ENCODE data around the gene COMMD2.

The COMMD2 gene

GRCh38 chr3:149752051-149752787, at the start of gene COMMD2:
COMMD2 (minus strand) TSS chr3:149752489; CDS start chr3:149752444, 45 bp downstream.
- peak; percentile 62 to 68 for DNase-seq (ENCODE audit: low read depth in 2 of 2)

GRCh38 chr3:149801639-149802038, 49.4 kb upstream of the COMMD2 start:
- DNase-seq (ENCODE audit: low read depth in 2 of 2) = no peak

- DNase-seq (ENCODE audit: low read depth in 2 of 2) = no peak
These were observed 48.9 kb upstream of the COMMD2 start for GRCh38 chr3:149801195-149801594.

GRCh38 chr3:149800693-149801092, 48.4 kb upstream of the COMMD2 start:
- no peak for DNase-seq (ENCODE audit: low read depth in 2 of 2)

GRCh38 chr3:149796026-149796425, 43.7 kb upstream of the COMMD2 start:
- DNase-seq (ENCODE audit: low read depth in 2 of 2) = no peak

- no peak for DNase-seq (ENCODE audit: low read depth in 2 of 2)
These were observed 40.4 kb upstream of the COMMD2 start, which contains the start of gene ANKUB1 for GRCh38 chr3:149792452-149793270. ANKUB1 (minus strand) TSS chr3:149792554; CDS start chr3:149792366, 188 bp downstream.

- no peak for DNase-seq (ENCODE audit: low read depth in 2 of 2)
These were observed 38.4 kb upstream of the COMMD2 start for GRCh38 chr3:149790698-149791097.

- no peak for DNase-seq (ENCODE audit: low read depth in 2 of 2)
These were observed 38.0 kb upstream of the COMMD2 start for GRCh38 chr3:149790268-149790667.

- DNase-seq (ENCODE audit: low read depth in 2 of 2) = no peak
These were observed 31.9 kb upstream of the COMMD2 start for GRCh38 chr3:149784064-149784704.

- no peak for DNase-seq (ENCODE audit: low read depth in 2 of 2)
These were observed 31.3 kb upstream of the COMMD2 start for GRCh38 chr3:149783576-149783975.

GRCh38 chr3:149781741-149782140, 29.5 kb upstream of the COMMD2 start:
- DNase-seq (ENCODE audit: low read depth in 2 of 2) = no peak

- no peak for DNase-seq (ENCODE audit: low read depth in 2 of 2)
These were observed 28.9 kb upstream of the COMMD2 start for GRCh38 chr3:149781211-149781610.

GRCh38 chr3:149777414-149778214, 25.3 kb upstream of the COMMD2 start:
- DNase-seq (ENCODE audit: low read depth in 2 of 2) = no peak

- DNase-seq (ENCODE audit: low read depth in 2 of 2) = no peak
These were observed 23.9 kb upstream of the COMMD2 start for GRCh38 chr3:149776170-149776569.

- no peak for DNase-seq (ENCODE audit: low read depth in 2 of 2)
These were observed 20.6 kb upstream of the COMMD2 start for GRCh38 chr3:149772861-149773260.

GRCh38 chr3:149771652-149772271, 19.5 kb upstream of the COMMD2 start:
- DNase-seq (ENCODE audit: low read depth in 2 of 2) = peak in 1 of 2 experiments; percentile 26

GRCh38 chr3:149770246-149770645, 18.0 kb upstream of the COMMD2 start:
- no peak for DNase-seq (ENCODE audit: low read depth in 2 of 2)

- no peak for DNase-seq (ENCODE audit: low read depth in 2 of 2)
These were observed 16.4 kb upstream of the COMMD2 start for GRCh38 chr3:149768704-149769103.

GRCh38 chr3:149767720-149768119, 15.4 kb upstream of the COMMD2 start:
- DNase-seq (ENCODE audit: low read depth in 2 of 2) = no peak

- DNase-seq (ENCODE audit: low read depth in 2 of 2) = no peak
These were observed 13.6 kb upstream of the COMMD2 start for GRCh38 chr3:149765762-149766334.

- no peak for DNase-seq (ENCODE audit: low read depth in 2 of 2)
These were observed 12.0 kb upstream of the COMMD2 start for GRCh38 chr3:149764302-149764701.

All from stimulated activated CD4-positive, alpha-beta T cell treated with anti-CD3 and anti-CD28 coated beads, Interleukin-12 subunit alpha, Interleukin-12 subunit beta, amount 100 ng/mL, for 24 hours (primary cell).